HG03159 (cell line): ENCODE measurements around the gene HDAC4.

Experiments
- ATAC-seq: cut with Tn5 transposase; IDR thresholded peaks from one replicate; pipeline ENCODE4 v1.9.1; 2021; ENCODE audit warnings: mild to moderate bottlenecking, moderate library complexity; ENCODE audit not compliant: unreplicated experiment

Gene HDAC4

DNA sequence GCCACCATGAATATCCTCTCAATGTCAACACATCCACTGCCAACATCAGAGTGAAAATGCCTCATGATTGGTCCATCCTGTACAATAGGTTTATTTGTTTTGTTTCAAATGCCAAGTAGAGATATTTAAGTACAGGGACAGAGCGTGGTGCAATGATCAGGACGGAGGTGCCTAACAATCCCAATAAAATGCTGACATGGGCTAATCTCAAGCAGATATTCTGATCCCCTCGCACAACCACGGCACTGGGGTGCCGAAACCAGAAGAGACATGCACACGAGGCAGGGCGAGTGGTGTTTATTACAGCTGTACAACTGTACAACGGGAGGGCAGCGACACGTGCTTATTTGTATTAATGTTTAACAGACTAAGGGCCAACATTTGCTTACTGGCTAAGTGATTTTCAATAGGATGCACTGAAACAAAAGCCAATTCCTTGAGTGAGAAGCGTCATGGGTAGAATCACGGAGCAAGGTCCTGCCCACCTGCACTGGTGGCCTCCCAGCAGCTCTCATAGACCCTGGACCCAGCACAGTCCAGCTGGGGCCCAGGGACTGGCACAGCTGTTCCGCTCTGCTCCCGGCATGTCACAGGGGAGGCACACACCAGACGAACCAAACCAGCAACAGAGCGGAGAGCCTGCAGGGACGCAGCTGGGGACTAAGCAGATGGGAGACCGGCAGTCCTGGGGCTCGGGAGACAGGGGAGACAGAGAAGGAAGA, 101.4 kb downstream of the HDAC4 start:
- ATAC-seq: no peak

DNA sequence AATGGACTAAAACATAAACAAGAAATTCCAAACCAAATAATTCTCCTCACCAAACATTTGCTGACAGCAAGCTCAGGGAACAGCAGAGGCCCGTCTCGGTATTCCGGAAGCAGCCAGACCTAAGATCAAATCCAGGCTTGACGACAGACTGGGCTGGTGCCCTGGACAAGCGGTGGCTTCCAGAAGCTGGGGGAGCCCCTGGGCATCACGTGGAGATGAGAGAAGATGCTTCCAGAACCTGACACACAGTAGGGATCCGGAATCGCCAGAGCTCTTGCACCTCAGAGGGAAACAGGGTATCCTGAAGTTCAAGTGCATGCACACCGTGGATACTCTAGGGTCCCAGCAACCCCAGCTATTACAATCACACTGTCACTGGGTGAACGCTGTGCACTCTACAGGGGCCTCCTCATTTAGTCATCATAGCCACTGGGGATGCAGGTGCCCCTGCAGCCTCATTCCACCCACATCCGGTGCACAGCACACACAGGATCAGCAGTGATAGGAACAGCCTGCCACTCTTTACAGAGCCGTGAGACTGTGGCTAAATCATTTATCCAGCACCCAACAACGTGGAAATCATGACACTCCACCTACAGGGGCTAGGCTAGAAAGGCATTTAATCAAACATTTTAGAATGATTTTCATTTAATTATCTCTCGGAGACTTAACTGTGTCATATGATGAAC, 102.6 kb downstream of the HDAC4 start:
- ATAC-seq: no peak

DNA sequence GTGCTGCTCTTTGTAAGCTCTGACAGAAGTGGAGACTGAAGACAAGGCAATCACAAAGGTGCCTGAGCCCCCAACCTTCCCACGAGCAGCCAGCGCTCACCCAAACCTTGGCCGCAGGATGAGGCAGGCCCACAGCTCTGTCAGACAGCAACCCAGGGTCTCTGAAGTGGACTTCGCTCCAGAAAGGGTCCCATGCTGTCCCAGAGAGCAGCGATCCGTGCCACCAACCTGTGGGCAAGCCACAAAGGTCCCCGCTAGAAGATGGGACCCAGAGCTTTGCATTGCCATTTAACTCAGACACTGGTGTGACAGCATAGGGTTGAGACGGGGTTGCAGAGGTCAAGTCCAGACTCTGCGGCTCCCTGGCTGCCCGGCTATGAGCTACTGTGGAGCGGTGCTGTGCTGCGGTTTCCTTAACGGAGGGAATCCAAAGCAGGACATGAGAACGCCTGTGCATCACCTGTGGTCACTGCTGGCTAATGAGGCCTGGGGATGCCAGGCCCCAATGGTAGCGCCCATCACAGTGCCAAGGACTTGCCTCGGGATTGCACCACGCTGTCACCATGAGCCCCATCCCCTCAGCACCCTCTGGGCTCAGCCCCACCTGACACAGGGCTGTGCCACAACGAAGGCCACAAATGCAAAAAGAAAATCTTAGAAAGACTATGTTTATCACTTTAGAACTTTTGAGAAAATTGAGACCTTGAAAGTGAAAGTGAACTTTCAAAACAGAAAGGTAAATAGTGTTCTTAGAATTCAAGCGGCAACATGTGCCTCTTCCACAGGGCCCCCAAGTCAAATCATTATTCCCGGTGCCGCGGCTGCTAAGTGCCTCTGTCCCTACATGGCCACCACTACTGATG, 103.4 kb downstream of the HDAC4 start:
- ATAC-seq: no peak

DNA sequence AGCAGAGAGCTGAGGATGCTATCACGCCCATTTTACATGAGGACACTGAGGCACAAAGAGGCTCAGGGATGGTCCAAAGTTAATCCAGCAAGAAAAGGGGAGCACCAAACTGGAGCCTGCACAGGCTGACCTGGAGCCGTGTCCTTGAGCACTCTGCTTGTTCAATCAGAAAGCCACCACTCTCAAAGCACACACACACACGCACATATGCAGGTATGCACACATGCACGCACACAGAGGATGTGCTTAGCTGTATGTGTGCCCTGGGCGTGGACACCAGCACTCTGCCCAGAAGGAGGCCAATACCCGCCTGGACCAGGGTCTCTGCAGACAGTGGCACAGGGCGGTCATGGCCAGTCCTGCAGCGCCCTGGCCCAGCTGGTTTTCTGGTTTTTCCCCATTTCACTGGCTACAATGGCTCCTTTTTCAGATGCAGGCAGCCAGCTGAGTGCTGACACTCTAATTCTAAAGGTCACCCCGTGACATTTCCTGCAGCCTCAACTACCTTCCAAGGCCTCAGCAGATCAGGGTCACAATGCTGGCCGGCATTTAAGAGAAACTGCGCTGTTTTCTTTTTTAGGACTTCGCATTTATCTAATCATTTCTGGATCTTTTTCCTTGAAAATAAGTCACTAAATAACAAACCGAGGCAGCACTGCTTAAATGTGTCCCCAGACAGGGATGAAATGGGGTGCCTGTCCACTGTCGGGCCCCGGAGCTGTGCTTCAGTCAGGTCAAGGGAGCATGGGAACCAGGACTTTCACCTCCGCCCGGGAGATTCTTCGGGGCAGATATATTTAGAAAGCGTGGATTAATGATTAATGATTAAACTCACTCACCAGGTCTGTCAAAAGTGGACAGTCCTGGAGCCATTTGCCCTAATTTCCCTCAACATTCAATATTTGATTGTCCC, 104.5 kb downstream of the HDAC4 start:
- no peak for ATAC-seq

DNA sequence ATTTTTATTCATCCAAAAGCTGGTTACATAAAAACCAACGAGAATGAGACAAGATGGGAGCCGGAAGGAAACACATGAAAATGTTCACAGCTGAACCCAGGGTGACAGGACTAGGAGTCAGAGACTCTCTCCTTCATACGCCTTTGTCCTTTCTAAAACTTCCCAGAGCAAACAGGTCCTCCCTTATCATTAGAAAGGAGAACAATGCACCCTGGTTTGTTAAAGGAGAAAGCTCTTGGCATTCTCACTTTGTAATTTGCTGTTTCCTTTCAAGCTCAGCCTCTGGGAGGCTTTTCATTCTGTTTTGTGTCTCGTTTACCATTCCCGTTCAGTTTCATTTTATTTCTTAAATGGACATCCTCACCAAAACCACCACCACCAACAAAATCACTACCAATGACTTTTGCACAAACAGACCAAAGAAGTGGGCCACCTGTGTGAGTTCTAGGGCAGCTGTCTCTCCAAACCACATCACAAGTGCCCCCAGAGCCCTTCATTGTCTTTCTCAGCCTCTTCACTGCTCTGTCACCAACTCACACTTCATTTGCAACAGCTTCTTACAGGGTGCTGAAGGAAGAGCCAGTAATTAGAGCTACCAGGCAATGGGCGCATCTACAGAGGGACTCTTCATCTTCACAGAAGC, 105.3 kb downstream of the HDAC4 start:
- no peak for ATAC-seq

DNA sequence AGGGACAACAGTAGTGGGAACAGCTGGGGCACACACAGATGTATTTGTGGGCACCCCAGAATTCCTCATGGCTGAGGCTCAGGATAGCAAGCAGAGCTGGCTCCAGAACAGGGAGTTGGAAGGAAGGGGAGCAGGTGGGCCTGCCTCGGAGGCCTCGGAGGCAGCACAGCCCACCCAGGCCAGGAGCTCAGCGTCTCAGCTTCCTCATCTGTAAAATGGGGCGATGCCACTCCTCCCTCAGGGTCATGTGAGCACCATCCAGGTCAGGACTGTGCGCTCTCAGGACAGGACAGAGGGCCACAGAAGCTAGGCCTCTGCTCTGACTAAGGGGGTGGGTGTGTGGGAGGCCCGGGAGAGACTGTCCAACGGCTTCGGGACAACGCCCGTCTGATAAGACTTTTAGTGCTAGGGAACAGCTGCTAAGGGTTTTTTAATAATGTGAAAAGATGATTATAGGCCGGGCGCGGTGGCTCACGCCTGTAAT, 106.2 kb downstream of the HDAC4 start:
- no peak for ATAC-seq

DNA sequence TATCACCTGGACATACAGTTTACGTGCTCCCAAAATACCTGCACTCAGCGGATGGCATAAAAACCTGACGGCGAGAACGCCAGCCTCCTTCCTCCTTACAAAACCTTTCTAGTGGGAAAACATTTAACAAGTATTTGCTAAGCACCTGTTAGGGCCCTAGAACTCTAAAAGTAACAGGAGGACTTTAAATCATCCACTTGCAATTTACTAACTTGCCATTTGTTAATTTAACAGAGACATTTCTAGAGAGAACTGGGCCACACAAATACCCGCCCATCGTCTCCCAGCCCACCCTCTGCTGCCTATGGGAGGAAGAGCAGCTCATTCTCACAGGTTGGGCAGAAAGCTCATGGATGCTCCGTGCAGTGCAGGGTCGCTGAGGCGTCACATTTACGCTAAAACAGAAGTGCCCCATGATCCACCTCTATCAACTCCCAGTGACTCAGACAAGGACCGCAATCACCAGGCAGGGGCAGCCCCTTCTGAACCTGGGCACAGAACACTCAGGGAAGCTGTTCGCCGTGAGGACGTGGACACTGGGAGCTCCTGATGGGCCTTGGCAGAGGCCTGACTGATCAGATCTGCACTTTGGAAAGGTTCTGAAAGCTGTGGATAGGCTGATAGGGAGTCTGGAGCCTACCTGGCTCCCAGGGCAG, 106.9 kb downstream of the HDAC4 start:
- ATAC-seq: no peak

DNA sequence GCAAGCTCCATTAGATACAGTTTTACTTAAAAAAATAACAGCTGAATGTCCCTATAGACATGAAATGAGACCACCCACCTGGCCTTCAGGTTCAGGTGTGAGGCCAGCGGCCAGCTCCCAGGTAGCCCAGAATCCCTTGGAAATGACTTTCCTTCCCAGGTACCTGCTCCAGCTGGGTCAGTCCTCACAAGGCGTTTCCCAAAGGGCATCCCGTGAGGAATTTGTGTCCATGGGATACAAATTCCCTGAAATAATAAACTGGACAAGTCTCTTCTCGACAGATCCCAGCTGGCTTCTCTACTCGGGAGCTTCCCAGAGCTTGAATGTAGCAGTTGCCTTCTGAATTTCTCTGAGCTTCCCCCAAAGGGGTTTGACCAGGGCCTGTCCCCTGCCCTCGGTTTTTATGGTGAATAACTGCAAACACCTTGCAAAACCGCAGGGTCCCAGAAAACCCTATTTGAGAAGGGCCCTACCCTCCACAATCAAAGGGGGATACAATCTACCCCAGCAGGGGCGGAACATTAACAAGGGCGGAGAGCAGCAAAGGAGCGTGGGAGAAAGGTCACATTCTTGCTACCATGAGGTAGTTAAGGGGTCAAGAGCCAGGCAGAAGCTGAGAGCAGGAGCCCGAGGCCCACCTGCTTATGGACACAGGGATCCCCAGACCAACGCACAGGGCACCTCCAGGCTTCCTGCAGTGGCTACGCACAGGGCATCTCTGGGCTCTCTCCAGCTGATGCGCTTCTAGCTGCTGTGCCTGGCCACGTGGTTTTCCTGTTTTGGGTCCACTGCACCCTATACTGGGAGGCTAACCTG, 107.7 kb downstream of the HDAC4 start:
- no peak for ATAC-seq

DNA sequence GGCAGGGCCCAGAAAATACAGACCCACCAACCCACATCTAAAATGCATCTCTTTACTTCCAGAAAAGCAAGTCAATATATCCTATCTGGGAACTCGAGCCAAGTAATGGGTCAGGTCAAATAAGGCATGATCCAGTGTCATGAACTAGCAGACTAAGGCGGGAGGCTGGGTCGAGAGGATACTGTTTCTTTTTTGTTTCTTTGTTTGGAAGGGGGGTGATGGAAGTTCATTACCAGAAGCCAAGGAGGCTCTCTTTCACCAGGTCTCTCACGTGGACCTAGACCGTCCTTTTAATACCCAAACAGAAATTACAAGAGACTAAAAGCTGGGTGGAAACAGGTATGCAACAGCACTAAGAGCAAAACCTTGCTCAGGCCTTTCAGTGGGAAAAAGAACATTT, 108.3 kb downstream of the HDAC4 start:
- no peak for ATAC-seq

DNA sequence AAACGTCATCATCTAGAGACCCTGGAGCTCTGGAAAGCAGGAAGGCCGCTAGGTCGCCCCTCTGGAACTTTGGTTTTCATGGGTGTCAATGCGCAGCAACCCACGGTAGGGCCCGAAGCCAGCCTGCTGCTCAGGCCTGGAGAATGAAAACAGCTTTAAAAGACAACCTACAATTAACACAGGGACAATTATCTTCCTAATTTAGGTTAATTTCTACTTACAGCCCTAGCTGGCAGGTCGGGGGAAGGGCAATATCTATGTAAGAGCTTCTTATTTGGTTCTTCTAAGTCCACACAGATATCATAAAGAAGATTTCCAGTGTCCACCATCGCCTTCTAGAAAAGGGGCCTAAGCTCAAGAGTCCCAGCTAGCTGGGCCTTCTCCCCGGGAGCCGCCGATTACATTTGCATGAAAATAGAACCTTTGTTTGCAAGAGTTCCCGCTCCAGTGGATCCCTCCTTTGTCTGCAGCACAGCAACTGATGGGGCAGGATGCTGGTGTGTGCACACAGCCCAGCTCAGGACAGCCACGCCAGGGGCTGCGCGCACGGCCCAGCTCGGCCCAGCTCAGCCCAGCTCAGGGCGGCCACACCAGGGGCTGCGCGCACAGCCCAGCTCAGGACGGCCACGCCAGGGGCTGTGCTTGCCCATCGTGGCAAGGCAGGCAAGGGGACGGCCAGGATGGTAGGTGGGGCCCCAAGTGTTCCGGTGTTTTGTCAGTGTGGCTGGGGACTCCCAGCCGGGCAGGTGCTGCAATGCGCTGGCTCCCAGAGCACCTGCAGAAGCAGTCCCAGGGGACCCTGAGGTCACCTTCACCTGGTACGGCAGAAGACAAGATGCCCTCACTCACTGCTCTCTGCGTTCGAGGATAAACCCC, 109.1 kb downstream of the HDAC4 start:
- ATAC-seq: no peak

DNA sequence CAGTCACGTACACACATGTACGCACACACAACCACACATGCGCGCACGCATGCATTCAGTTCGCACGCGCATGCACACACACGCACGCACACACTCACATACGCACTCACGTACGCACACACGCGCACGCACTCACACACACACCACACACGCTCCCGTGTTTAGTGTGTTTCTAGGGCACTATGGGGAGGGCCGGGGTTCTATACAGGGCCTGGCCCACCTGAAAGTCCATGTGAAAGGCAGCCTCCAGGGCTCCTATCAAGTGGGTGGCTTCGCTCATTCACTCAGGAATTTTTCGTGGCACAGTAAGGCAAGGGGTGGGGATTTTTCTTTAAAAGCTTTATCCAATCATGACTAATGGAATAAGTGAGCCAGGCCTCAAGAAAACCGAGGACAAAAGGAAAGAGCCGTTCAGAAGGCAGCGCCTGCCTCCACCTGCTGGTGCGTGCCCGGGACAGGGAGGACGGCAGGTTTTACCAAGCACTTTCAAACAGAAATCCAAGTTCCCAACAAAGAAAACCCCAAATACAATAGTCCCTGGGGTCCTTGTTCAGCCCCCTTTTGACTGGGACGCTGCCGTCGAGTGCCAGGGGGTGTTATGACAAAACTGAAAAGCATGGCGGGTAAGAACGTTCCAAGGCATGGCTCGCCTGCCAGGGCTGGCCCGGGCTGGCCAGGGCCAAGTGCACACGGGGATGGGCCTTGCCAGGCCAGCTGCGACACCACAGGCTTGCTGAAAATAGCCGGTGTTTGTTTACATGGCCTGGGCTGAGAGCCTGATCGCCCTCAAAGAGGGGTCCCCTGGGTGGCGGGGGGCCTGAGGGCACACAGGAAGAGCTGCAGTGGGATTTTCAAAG, 110.0 kb downstream of the HDAC4 start:
- ATAC-seq: no peak

DNA sequence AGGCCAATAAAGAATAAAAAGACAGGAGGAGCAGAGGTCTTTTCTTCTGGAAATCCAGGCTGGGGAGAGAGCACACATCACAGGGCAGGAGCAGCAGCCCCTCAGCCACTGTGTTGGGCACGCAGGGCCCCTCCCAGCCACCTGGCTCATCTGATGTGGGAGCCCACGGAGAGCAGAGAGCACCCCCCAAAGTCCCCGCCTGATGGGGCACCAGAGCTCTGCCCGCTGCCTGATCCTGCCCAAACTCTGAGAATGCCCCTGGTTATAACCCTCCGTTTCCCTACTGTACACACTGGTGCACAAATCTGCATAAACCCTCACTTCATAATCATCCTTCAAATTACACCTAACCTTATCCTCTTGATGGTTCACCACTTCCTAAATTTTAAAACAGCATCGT, 111.3 kb downstream of the HDAC4 start:
- ATAC-seq: peak; percentile 8

DNA sequence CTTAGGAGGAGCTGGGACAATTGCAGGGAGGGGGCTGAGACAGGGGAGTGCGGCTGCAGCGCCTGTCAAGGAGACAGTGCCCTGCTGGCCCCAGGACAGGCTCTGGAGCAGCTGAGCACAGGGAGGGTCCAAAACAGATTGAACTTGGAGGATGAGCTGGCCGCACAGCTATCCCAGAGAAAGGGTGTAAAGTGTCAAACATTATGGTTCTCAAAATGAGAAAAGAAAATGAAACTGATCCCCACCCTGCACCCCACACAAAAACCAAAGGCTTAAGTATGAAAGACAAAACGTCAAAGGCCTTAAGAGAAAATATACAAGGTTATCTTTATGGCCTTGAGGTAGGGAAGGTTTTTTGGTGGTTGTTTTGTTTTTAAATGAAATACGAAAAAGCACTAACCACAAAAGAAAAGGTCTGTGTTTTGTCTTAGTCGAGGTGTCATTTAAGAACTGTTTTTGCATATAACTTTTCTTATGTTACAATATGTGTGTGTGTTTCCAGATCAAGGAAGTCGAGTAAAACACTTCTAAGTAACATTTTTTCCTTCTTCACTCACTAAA, 111.8 kb downstream of the HDAC4 start:
- peak; percentile 63 for ATAC-seq

DNA sequence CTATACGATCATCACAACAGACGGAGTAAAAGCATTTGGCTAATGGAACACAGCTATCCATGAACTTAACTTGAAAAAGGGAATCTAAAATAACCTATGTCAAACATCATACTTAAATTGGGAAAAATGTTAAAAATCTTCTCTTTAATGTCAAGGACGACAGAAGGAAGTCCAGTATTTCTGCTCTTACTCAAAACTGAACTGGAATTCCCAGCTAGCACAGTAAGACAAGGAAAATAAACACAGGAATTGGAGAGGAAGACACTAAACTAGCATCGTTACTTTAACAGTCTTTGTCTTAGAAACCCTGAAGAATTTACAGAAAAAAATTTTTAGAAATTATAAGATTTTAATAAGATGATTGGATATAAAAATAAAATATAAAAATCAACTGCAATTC, 112.6 kb downstream of the HDAC4 start:
- ATAC-seq: no peak

DNA sequence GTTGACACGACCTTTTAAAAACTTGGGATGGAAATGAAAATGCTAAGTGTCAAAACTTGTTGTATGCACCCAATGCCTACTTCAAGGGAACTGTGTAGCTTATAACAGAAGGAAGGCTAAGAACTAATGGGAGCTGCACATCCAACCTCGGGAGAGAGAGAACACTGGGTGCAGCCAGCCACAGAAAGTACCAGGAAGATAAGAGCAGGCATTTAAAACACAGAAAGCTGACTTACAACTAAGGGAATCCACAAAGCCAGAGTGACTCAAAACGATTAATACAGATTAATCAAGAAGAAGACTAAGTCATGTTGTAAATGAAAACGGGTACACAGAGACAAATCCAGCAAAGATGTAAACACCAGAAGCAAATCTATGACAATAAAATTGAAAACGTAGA, 113.4 kb downstream of the HDAC4 start:
- ATAC-seq: no peak

DNA sequence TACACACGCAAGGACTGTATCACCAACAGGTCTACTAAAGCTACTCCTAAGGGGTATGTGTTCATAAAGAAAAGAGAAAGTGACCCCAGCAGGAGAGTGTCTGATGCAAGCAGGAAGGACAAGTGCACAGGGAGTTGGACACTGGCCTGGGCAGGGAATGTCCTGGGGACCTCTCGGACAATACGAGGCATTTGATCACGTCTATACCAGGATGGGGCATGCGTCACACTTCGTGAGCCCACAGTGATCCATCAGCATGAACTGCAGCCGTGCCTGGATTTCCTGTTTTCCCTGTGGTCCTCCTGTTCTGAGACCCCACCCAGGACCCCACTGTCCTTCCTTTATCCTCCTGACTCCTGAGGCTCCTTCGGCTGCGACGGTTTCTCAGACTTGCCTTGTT, 113.9 kb downstream of the HDAC4 start:
- ATAC-seq: no peak

DNA sequence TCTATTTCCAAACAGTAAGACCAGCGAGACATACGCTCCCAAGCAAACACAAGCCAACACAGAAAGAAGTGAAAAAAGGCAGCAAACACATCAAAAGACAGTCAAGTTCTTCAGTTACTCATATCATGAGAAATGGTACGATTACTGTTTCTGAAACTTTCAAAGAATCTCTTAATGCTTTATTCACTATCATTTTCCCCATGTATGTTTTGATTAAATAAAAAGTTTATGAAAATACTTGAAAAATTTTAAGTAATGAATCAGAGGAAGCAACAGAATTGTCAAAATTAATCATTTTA, 114.9 kb downstream of the HDAC4 start:
- no peak for ATAC-seq
